KMS-11 (cell line): ENCODE results near the gene GRIPAP1.
A peak's percentile ranks its signal among the peaks of the same experiment; 100 is the strongest.

Experiments used
- H2AFZ ChIP-seq: fragments of 200-600 bp; sonication (generic); 2 replicates; pipeline ENCODE4 v1.6.1; 2016; ENCODE audit warnings: antibody characterized with exemption, mixed run types, low read depth
- H3K27ac ChIP-seq: fragments of 200-600 bp; sonication (generic); 2 replicates; pipeline ENCODE4 v1.6.1; 2016; ENCODE audit warnings: mild to moderate bottlenecking, mixed run types
- H3K27me3 ChIP-seq: fragments of 200-600 bp; sonication (generic); 2 replicates; pipeline ENCODE4 v1.6.1; 2017; ENCODE audit warnings: mild to moderate bottlenecking, low read depth, mixed run types, moderate library complexity; ENCODE audit not compliant: insufficient read depth
- H3K36me3 ChIP-seq: fragments of 200-600 bp; sonication (generic); 2 replicates; pipeline ENCODE4 v1.6.1; 2017; ENCODE audit warnings: mild to moderate bottlenecking, mixed run types; ENCODE audit not compliant: insufficient read depth
- H3K4me1 ChIP-seq: fragments of 200-600 bp; sonication (generic); 2 replicates; pipeline ENCODE4 v1.6.1; 2016; ENCODE audit warnings: mild to moderate bottlenecking, low read depth, mixed run types; ENCODE audit not compliant: poor library complexity, severe bottlenecking
- H3K4me2 ChIP-seq: fragments of 200-600 bp; sonication (generic); 2 replicates; pipeline ENCODE4 v1.7.0; 2016; ENCODE audit warnings: mild to moderate bottlenecking, mixed run types
- H3K4me3 ChIP-seq: fragments of 200-600 bp; sonication (generic); IDR thresholded peaks from 2 replicates; pipeline ENCODE4 v1.6.1; 2017; ENCODE audit warnings: low read depth, low read length, mixed read lengths; ENCODE audit not compliant: insufficient read depth
- H3K79me2 ChIP-seq: fragments of 200-600 bp; sonication (generic); 2 replicates; pipeline ENCODE4 v1.6.1; 2016; ENCODE audit warnings: low read depth, mixed run types; ENCODE audit not compliant: insufficient read depth
- H3K9ac ChIP-seq: fragments of 200-600 bp; sonication (generic); 2 replicates; pipeline ENCODE4 v1.6.1; 2016; ENCODE audit warnings: mild to moderate bottlenecking, mixed run types
- H4K20me1 ChIP-seq: fragments of 200-600 bp; sonication (generic); 2 replicates; pipeline ENCODE4 v1.6.1; 2016; ENCODE audit warnings: mild to moderate bottlenecking, mixed run types; ENCODE audit not compliant: insufficient read depth
- CTCF ChIP-seq: fragments of 200-600 bp; sonication (generic); conservative IDR thresholded peaks from 2 replicates; pipeline ENCODE4 v1.6.1; 2017; ENCODE audit warnings: low read depth, mild to moderate bottlenecking, antibody characterized with exemption, low read length, moderate library complexity, mixed read lengths

GRIPAP1 gene

GRCh38 chrX:48938721-48939425 lies 63.2 kb downstream of the GRIPAP1 start:
- Histone ChIP-seq H3K27ac (peak overlapping the region; percentile 98), H3K4me1 (peaks cover 93% of the 10 kb centered on the region), H3K27me3 (no peaks in the 10 kb centered on the region), H3K4me2 (peak overlapping the region; percentile 100), H4K20me1 (no peaks in the 10 kb centered on the region), H2AFZ (no peak overlapping the region), H3K36me3 (no peaks in the 10 kb centered on the region), H3K9ac (peak overlapping the region; percentile 70), H3K79me2 (peaks cover 15% of the 10 kb centered on the region; the same call in 1 of the 2 replicates), H3K4me3 (no peak overlapping the region)
- no peak for TF ChIP-seq CTCF

GRCh38 chrX:48937054-48937907 lies 64.8 kb downstream of the GRIPAP1 start:
- H3K79me2 ChIP-seq = peaks cover 12% of the 10 kb centered on the region; the same call in 1 of the 2 replicates
- H3K27me3 ChIP-seq = no peaks in the 10 kb centered on the region
- H3K4me3 ChIP-seq = no peak overlapping the region
- peak; percentile 63 for TF ChIP-seq CTCF
- peaks cover 90% of the 10 kb centered on the region for H3K4me1 ChIP-seq
- H3K36me3 ChIP-seq = no peaks in the 10 kb centered on the region
- H3K4me2 ChIP-seq = peak overlapping the region; percentile 100
- H2AFZ ChIP-seq = no peak overlapping the region
- peak overlapping the region; percentile 98 for H3K27ac ChIP-seq
- H4K20me1 ChIP-seq = no peaks in the 10 kb centered on the region
- peak overlapping the region; percentile 70 for H3K9ac ChIP-seq

- H3K27me3 ChIP-seq = no peaks in the 10 kb centered on the region
- H3K79me2 ChIP-seq = peaks cover 8% of the 10 kb centered on the region; the same call in 1 of the 2 replicates
- no peak overlapping the region; the same call in 1 of the 2 replicates for H3K9ac ChIP-seq
- H2AFZ ChIP-seq = no peak overlapping the region
- H3K4me2 ChIP-seq = peak overlapping the region; percentile 100
- no peaks in the 10 kb centered on the region for H4K20me1 ChIP-seq
- H3K27ac ChIP-seq = peak overlapping the region; percentile 98
- H3K4me1 ChIP-seq = peaks cover 84% of the 10 kb centered on the region
- no peak for TF ChIP-seq CTCF
- no peak overlapping the region for H3K4me3 ChIP-seq
- no peaks in the 10 kb centered on the region for H3K36me3 ChIP-seq
These were observed 65.5 kb downstream of the GRIPAP1 start for GRCh38 chrX:48936429-48937053.

GRCh38 chrX:48935301-48935670 lies 66.8 kb downstream of the GRIPAP1 start:
- H3K36me3 ChIP-seq = no peaks in the 10 kb centered on the region
- H3K9ac ChIP-seq = no peak overlapping the region
- H3K4me2 ChIP-seq = peak overlapping the region; percentile 18; the same call in 1 of the 2 replicates
- no peaks in the 10 kb centered on the region for H4K20me1 ChIP-seq
- H3K27me3 ChIP-seq = no peaks in the 10 kb centered on the region
- H3K4me3 ChIP-seq = no peak overlapping the region
- TF ChIP-seq CTCF = no peak
- H3K27ac ChIP-seq = peak overlapping the region; percentile 18; the same call in 1 of the 2 replicates
- no peaks in the 10 kb centered on the region; the same call in 1 of the 2 replicates for H3K79me2 ChIP-seq
- no peak overlapping the region for H2AFZ ChIP-seq
- H3K4me1 ChIP-seq = peaks cover 77% of the 10 kb centered on the region
